Fibroblast of skin of abdomen (primary cell): ENCODE data around the gene STMND1. TPM values are rescaled to one million over a fixed set of nuclear protein-coding genes. Genes with fewer than 3 reads are reported as not detected.
"Not testable (repeated sequence)": the region's sequence is repeated elsewhere in the genome, so short reads cannot be mapped to it uniquely, and the experiment has no call there.

ENCODE experiments used
- DNase-seq: peaks from one replicate; pipeline ENCODE4 v3.0.0-alpha.2; 2013
- polyA plus RNA-seq, 2 experiments: library from polyadenylated mRNA; unstranded; fragments of 120-200 nt; gene quantifications; one replicate each; pipeline ENCODE4 v1.2.1, GENCODE V29; 2013; ENCODE audit not compliant: insufficient read length in 2 of 2

STMND1 gene
- not detected for polyA plus RNA-seq (2013, experiment 1 of 2; ENCODE audit: insufficient read length)
- polyA plus RNA-seq (2013, experiment 2 of 2; ENCODE audit: insufficient read length): 0.10 TPM

- DNase-seq: peak; percentile 28
Measured at GRCh38 chr6:17101422-17102257, at the start of gene STMND1. TSS of gene STMND1 (plus strand) at chr6:17102050. CDS start at chr6:17102258, 208 bp downstream.

GRCh38 chr6:17054647-17055046 lies 47.2 kb upstream of the STMND1 start:
- DNase-seq: no peak

DNA sequence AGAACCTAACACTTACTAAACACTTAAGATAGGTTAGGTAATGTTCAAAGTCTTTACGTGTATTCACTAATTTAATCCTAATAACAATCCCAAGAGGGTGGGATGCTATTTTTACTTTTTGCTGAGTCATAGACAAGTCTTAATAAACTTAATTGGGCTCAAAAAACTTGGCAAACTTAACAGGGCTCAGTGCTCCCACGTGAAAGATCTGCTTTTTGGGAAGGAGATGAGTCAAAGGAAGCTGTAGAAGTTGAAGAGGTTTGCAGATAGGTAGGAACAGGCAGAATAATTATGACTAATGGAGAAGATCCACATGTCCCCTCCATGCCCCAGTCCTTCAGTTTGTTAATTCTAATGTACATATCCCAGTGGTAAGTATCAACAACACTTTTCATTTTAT lies 44.5 kb upstream of the STMND1 start:
- DNase-seq: peak; percentile 35

- DNase-seq: no peak
Measured at GRCh38 chr6:17058550-17058949, 43.3 kb upstream of the STMND1 start.

DNA sequence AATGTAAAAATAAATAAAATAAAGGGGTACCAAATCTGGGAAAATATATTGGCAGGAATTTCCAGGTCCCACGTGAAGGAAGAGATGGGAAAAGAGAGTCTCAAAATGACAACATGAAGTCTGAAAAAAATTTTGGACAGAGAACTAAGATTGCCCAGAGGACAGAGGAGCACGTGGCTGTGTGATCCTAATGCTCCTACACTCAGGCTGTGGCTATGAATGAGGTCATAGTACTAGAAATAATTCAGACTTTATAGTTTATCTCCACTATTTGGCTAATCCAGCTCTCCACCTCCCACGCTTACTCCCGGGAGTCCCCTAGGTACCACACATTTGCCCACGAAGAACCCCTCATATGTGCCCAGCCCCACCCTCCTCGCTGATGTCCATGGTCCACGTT lies 42.8 kb upstream of the STMND1 start:
- DNase-seq: no peak

- no peak for DNase-seq
Measured at GRCh38 chr6:17059850-17060249, 42.0 kb upstream of the STMND1 start.

- DNase-seq: no peak
Measured at GRCh38 chr6:17061097-17061496, 40.8 kb upstream of the STMND1 start.

- DNase-seq: no peak
Measured at GRCh38 chr6:17062871-17063440, 38.9 kb upstream of the STMND1 start.

- DNase-seq: peak; percentile 7
Measured at GRCh38 chr6:17064975-17065374, 36.9 kb upstream of the STMND1 start.

DNA sequence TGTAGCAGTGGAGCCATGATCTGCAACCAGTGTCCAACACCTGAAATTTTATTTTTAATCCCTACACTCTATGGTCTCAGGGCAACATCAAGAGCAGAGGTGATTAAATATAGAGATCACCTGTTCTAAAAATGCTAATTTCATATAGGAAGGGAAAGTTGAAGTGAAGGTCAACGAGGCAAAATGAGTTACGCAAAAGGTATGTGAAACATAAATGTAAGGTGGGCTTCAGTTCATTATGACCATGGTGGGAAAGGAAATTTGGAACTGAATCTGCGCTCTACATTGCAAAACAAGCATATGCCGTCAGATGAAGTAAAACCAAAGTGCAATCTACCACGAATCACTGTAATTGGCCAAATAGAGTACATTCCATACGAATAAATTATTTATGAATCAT lies 35.2 kb upstream of the STMND1 start:
- DNase-seq: peak; percentile 14

GRCh38 chr6:17068972-17069371 lies 32.9 kb upstream of the STMND1 start:
- DNase-seq: not testable (repeated sequence)

- DNase-seq: not testable (repeated sequence)
Measured at GRCh38 chr6:17070400-17070799, 31.4 kb upstream of the STMND1 start.

GRCh38 chr6:17073596-17073995 lies 28.3 kb upstream of the STMND1 start:
- DNase-seq: not testable (repeated sequence)

DNA sequence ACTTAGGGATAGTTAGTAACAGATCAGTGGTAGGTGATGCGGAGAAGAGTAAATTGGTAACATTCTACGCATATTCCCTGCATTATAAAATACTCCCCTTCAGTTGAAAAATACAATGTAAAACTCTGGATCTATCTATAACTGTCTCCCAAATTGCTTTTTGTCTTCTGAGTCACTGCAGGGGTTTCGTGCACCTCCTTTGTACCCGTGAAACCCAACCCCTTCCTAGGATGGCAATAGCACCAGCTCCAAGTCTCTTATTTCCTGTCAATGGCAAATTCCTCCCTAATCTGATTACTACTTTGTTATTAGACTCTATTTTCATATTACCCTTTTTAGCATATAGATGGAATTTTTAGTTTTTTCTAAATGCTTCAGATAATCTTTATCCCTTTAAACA lies 20.6 kb upstream of the STMND1 start:
- no peak for DNase-seq

DNA sequence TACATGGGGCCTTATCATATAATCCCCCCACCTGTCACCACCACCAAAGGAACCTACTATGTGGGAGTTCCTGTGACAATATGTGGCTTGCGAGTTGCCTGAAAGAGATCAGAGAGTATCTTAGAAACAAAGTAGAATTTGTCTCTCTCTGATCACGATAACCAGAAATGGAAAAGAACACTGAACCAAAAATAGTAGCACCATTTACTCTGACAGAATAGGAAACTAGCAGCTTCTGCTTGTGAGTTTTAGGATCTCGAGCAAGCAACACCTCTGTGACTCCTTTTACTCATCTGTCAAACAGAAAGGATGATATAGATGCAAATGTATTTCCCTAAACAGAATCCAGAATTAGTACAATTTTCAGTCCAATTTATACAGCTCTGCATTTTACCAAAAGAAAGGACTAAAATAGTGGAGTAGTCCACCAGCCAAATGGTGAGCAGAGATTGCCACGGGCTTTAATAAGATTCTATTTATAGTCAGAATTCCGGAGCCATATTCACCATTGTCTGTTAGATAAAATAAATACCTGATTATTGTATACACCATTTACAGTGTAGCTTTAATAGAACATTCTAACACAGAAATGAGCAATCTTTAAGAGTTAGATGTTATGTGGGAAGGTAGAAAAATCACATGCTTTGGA lies 19.9 kb upstream of the STMND1 start:
- DNase-seq: no peak

- DNase-seq: no peak
Measured at GRCh38 chr6:17083397-17083796, 18.5 kb upstream of the STMND1 start.

- DNase-seq: peak; percentile 81
Measured at GRCh38 chr6:17086469-17086868, 15.4 kb upstream of the STMND1 start.

DNA sequence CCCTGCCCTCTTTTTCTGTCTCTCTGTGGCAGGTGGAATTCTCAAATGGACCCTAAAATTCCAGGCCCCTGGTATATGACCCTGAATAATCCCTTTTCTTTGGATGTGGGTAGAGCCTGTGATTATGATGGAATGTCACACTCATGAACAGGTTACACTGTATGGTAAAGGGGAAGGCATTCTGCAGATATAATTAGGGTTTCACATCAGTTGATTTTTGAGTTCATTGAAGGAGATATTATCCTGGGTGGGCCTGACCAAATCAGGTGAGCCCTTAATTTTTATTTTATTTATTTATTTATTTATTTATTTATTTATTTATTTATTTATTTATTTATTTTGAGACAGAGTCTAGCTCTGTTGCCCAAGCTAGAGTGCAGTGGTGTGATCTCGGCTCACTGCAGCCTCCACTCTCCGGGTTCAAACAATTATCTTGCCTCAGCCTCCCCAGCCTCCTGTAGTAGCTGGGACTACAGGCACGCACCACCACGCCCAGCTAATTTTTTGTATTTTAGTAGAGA lies 13.7 kb upstream of the STMND1 start:
- no peak for DNase-seq

GRCh38 chr6:17091122-17091521 lies 10.7 kb upstream of the STMND1 start:
- no peak for DNase-seq

- DNase-seq: peak; percentile 10
Measured at GRCh38 chr6:17093686-17094085, 8.2 kb upstream of the STMND1 start.

DNA sequence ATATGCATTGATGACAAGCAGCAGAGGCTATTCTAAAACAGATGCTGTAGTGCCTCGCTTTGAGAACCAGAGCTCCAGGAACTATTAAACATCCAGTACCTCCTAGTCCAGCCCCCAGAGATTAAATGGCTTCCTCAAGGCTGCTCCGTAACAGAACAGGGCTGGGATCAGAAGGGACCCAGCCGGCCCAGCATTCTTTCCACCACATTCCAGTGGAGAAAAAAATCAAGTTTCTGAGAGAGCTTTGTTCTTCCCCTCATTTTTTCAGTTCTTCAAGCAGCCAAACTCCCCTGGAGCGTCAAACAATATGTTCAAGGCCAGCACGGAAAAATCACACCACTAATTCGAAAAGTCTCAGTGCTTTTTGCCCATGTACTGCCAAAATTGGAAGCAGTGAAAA lies 5.8 kb upstream of the STMND1 start:
- peak; percentile 44 for DNase-seq

DNA sequence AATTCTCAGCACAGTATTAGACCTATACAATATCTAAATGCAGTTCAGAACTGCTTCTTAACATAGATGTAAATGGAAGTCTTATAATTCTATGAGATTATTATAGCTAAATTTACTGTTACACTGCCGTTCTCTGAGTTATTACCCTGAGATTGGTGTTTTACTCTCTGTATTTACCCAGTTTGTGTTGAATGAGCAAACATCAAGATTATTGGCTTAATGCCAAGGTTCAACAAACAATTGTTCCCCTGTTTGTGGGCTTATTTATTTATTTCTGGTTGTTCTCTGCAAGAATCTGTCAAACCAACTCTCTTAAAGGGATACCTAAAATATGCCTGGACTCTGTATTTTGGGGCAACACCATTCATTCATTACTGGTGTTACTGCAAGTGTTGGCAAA lies 5.2 kb upstream of the STMND1 start:
- DNase-seq: no peak

DNA sequence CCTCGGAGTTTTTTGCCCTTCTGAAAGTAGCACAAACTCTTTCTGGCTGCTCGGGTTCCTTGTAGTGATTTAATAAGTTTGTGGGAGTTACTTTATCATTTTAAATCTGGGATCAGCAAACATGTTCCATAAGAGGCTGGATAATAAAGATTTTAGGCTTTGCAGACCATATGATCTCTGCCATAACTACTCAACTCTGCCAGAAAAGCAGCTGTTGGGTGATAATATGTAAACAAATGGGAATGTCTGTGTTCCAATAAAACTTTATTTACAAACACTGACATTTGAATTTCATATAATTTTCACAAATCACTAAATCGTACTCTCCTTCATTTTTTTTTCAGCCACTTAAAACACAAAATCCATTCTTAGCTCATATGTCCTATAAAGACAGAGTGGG lies 3.9 kb upstream of the STMND1 start:
- no peak for DNase-seq
